Fibroblast of pulmonary artery (primary cell): ENCODE data around the gene IARS1.

ENCODE experiments used
- DNase-seq: peaks from one replicate; pipeline ENCODE4 v3.0.0-alpha.2; 2010; ENCODE audit warnings: low read depth
- H3K4me3 ChIP-seq: replicated peaks from 2 replicates; pipeline ENCODE4 v1.5.1; 2011; ENCODE audit warnings: low read depth, mild to moderate bottlenecking, control low read depth, low read length, moderate library complexity
- CTCF ChIP-seq: IDR thresholded peaks from 2 replicates; pipeline ENCODE4 v1.5.1; 2011; ENCODE audit warnings: mild to moderate bottlenecking, control low read depth, low read length, inconsistent platforms; ENCODE audit errors: missing control alignments

The IARS1 gene

GRCh38 chr9:92293452-92294296 lies at the start of gene IARS1:
IARS1 (minus strand) TSS chr9:92293697; CDS start chr9:92289419, 4,278 bp downstream.
- DNase-seq, result peak; percentile 99
- peak within 1 kb of the TSS; percentile 81 for H3K4me3 ChIP-seq
- peak; percentile 25 for TF ChIP-seq CTCF

- peak; percentile 56 for DNase-seq
- TF ChIP-seq CTCF, result peak; percentile 2
- no peak overlapping the region for H3K4me3 ChIP-seq
These were observed 49.5 kb upstream of the IARS1 start for GRCh38 chr9:92342825-92343488.

- no peak for TF ChIP-seq CTCF
- DNase-seq, result no peak
- H3K4me3 ChIP-seq, result no peak overlapping the region
These were observed 48.1 kb upstream of the IARS1 start for GRCh38 chr9:92341578-92341977.

- no peak for TF ChIP-seq CTCF
- no peak for DNase-seq
- H3K4me3 ChIP-seq, result no peak overlapping the region
These were observed 39.8 kb upstream of the IARS1 start for GRCh38 chr9:92333282-92333634.

- TF ChIP-seq CTCF, result no peak
- DNase-seq, result peak; percentile 33
- no peak overlapping the region for H3K4me3 ChIP-seq
These were observed 39.2 kb upstream of the IARS1 start for GRCh38 chr9:92332577-92333281.

- no peak overlapping the region for H3K4me3 ChIP-seq
- TF ChIP-seq CTCF, result peak; percentile 46
- DNase-seq, result peak; percentile 77
These were observed 34.7 kb upstream of the IARS1 start for GRCh38 chr9:92328225-92328624.
